Measurements from ENCODE around the gene NPHP1.
"Not testable (repeated sequence)": the region's sequence is repeated elsewhere in the genome, so short reads cannot be mapped to it uniquely, and the experiment has no call there.

NPHP1 gene

GRCh38 chr2:110204408-110205385 is at the start of gene NPHP1:
TSS of gene NPHP1 (minus strand) at chr2:110205013. CDS start at chr2:110204968, 45 bp downstream.
- Histone ChIP-seq H3K36me3 (ENCODE audit: control insufficient read depth, insufficient read depth, low read length) (no peaks in the 10 kb centered on the region), H3K4me1 (ENCODE audit: control insufficient read depth, insufficient read depth, low read length) (peaks cover 6% of the 10 kb centered on the region), H3K27me3 (ENCODE audit: control insufficient read depth, insufficient read depth, low read length) (no peaks in the 10 kb centered on the region), H3K9ac (ENCODE audit: low read length) (no peak within 1 kb of the TSS), H3K27ac (ENCODE audit: low read depth, low read length) (peak within 1 kb of the TSS; percentile 56), H3K4me3 (ENCODE audit: low read length) (peak within 1 kb of the TSS; percentile 70)

DNA sequence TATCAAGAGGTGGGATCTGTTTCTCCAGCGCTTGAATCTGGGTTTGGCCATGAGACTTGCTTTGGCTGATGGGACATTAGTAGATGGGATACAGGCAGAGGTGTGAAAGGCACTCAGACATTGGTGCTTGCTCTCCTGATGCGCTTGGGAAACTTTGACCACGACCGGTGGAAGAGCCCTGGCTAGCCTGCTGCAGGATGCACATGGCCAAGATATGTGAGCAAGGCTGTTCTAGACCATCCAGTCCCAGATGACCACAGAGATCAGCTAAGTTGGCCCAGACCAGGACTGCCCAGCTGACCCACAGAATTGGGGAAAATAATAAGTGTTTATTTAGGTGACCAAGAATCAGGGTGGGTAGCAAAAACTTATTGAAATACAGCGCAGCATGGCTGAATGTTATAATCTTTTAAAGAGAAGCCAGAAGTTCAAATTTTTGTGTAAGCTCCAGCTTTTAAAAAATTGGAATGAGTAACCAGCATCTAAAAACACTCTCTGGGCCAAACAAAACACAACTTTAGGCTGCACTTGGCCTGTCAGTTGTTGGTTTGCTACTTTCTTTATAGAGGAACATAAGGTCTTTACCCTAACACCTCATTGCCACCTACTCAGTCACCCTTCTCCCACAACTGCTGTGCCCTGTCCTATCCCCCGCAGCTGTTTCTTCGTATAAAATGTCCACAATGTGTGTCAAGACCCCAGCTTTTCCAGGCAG is 43.4 kb upstream of the NPHP1 start:
- H3K9ac ChIP-seq (ENCODE audit: low read length); H3K36me3 ChIP-seq (ENCODE audit: control insufficient read depth, insufficient read depth, low read length); H3K27ac ChIP-seq (ENCODE audit: low read depth, low read length); H3K27me3 ChIP-seq (ENCODE audit: control insufficient read depth, insufficient read depth, low read length); H3K4me1 ChIP-seq (ENCODE audit: control insufficient read depth, insufficient read depth, low read length); H3K4me3 ChIP-seq (ENCODE audit: low read length): not testable (repeated sequence)

- not testable (repeated sequence) for H3K9ac ChIP-seq (ENCODE audit: low read length); H3K27me3 ChIP-seq (ENCODE audit: control insufficient read depth, insufficient read depth, low read length); H3K27ac ChIP-seq (ENCODE audit: low read depth, low read length); H3K4me1 ChIP-seq (ENCODE audit: control insufficient read depth, insufficient read depth, low read length); H3K4me3 ChIP-seq (ENCODE audit: low read length); H3K36me3 ChIP-seq (ENCODE audit: control insufficient read depth, insufficient read depth, low read length)
Measured at GRCh38 chr2:110245488-110246435, 40.9 kb upstream of the NPHP1 start.

DNA sequence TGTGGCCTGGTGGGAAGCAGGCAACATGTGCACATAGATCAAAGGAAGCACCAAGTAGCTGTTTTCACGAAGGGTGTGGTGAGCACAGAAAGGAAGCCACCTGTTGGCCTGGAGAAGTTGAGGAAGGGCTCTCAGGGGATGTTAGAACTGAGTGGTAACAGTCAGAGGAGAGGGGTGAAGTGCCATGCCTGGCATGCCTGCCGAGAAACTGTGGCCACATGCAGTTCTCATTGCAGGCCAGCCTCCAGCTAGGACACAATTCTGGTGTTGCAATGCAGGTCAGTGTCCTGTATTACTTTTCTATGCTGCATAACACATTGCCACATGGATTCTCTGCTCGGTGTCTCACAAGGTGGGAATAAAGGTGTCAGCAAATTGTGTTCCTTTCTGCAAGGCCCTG is 38.5 kb upstream of the NPHP1 start:
- not testable (repeated sequence) for H3K27ac ChIP-seq (ENCODE audit: low read depth, low read length); H3K27me3 ChIP-seq (ENCODE audit: control insufficient read depth, insufficient read depth, low read length); H3K36me3 ChIP-seq (ENCODE audit: control insufficient read depth, insufficient read depth, low read length); H3K9ac ChIP-seq (ENCODE audit: low read length); H3K4me3 ChIP-seq (ENCODE audit: low read length); H3K4me1 ChIP-seq (ENCODE audit: control insufficient read depth, insufficient read depth, low read length)

DNA sequence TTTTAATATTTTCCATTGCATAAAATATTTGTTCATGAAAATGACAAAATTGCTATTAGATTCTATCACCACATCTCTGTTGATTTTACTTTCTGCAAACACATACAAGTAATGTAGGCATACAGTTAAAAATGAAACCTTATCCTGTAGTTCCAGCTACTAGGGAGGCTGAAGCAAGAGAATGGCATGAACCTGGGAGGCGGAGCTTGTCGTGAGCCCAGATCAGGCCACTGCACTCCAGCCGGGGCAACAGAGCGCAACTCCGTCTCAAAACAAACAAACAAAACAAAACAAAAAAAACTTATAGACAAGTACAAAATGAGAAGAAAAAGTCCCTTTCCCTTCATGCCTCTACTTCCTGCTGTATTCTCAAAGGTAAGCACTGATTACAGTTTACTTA is 29.7 kb upstream of the NPHP1 start:
- H3K36me3 ChIP-seq (ENCODE audit: control insufficient read depth, insufficient read depth, low read length); H3K27me3 ChIP-seq (ENCODE audit: control insufficient read depth, insufficient read depth, low read length); H3K4me3 ChIP-seq (ENCODE audit: low read length); H3K9ac ChIP-seq (ENCODE audit: low read length); H3K4me1 ChIP-seq (ENCODE audit: control insufficient read depth, insufficient read depth, low read length); H3K27ac ChIP-seq (ENCODE audit: low read depth, low read length): not testable (repeated sequence)

DNA sequence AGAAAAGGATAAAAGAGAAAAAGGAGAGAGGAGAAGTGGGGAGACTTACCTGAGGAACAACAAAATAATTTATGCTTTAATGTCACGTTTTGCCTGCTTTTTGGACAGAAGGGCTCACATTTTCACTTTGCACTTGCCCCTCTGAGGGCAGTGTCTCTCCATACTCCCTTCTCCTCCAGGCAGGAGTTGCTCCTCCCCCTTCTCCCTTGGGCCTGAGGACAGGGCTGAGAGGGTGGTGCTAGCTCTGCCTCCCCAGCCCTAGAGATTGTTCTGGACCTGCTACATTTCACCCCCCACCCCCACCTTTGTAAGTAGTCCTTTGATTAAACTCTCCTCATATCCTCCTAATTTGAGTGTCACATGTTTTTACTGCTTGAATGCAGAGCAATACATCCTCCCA is 25.1 kb upstream of the NPHP1 start:
- H3K27ac ChIP-seq (ENCODE audit: low read depth, low read length); H3K4me1 ChIP-seq (ENCODE audit: control insufficient read depth, insufficient read depth, low read length); H3K36me3 ChIP-seq (ENCODE audit: control insufficient read depth, insufficient read depth, low read length); H3K4me3 ChIP-seq (ENCODE audit: low read length); H3K9ac ChIP-seq (ENCODE audit: low read length); H3K27me3 ChIP-seq (ENCODE audit: control insufficient read depth, insufficient read depth, low read length): not testable (repeated sequence)

DNA sequence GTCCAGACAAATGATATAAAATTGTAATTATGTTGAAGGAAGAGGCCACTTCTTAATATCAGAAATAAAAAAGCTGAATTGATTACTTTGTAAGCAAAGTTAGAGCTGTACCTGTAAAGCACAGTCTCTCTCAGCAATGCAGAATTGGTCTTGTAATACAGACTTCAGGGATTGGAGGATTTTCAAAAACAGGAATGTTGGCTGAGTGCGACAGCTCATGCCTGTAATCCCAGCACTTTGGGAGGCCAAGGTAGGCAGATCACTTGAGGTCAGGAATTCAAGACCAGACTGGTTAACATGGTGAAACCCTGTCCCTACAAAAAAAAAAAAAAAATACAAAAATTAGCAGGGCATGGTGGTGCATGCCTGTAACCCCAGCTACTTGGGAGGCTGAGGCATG is 17.8 kb upstream of the NPHP1 start:
- not testable (repeated sequence) for H3K9ac ChIP-seq (ENCODE audit: low read length); H3K27ac ChIP-seq (ENCODE audit: low read depth, low read length); H3K4me1 ChIP-seq (ENCODE audit: control insufficient read depth, insufficient read depth, low read length); H3K4me3 ChIP-seq (ENCODE audit: low read length); H3K27me3 ChIP-seq (ENCODE audit: control insufficient read depth, insufficient read depth, low read length); H3K36me3 ChIP-seq (ENCODE audit: control insufficient read depth, insufficient read depth, low read length)

DNA sequence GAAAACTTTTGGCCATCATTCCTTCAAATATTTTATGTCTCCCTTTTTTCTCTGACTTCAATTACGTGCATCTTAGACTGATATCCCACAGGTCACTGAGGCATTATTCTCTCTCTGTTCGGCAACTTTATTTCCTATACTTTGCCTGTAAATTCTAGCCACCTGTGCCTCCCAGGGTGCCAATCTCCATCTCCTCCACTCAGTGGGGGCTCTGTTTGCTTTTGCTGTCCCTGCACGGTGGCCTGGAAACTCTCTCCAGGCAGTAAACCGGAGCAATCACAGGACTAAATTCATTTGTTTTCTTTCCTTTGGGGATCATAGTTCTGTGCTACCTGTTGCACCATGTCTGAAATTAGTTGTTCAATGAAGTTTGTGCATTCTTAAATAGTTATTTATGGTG is 17.1 kb upstream of the NPHP1 start:
- no peaks in the 10 kb centered on the region for H3K27me3 ChIP-seq (ENCODE audit: control insufficient read depth, insufficient read depth, low read length)

GRCh38 chr2:110220190-110220564 is 15.4 kb upstream of the NPHP1 start:
- H3K9ac ChIP-seq (ENCODE audit: low read length), result no peak overlapping the region
- H3K4me1 ChIP-seq (ENCODE audit: control insufficient read depth, insufficient read depth, low read length), result no peaks in the 10 kb centered on the region
- H3K27me3 ChIP-seq (ENCODE audit: control insufficient read depth, insufficient read depth, low read length), result no peaks in the 10 kb centered on the region
- H3K27ac ChIP-seq (ENCODE audit: low read depth, low read length), result no peak overlapping the region
- no peaks in the 10 kb centered on the region for H3K36me3 ChIP-seq (ENCODE audit: control insufficient read depth, insufficient read depth, low read length)
- H3K4me3 ChIP-seq (ENCODE audit: low read length), result no peak overlapping the region

More for the DNA sequence above, 17.1 kb upstream of the NPHP1 start:
- Histone ChIP-seq H3K4me3 (ENCODE audit: low read length) (no peak overlapping the region), H3K36me3 (ENCODE audit: control insufficient read depth, insufficient read depth, low read length) (no peaks in the 10 kb centered on the region), H3K9ac (ENCODE audit: low read length) (no peak overlapping the region), H3K27ac (ENCODE audit: low read depth, low read length) (no peak overlapping the region), H3K4me1 (ENCODE audit: control insufficient read depth, insufficient read depth, low read length) (no peaks in the 10 kb centered on the region)

DNA sequence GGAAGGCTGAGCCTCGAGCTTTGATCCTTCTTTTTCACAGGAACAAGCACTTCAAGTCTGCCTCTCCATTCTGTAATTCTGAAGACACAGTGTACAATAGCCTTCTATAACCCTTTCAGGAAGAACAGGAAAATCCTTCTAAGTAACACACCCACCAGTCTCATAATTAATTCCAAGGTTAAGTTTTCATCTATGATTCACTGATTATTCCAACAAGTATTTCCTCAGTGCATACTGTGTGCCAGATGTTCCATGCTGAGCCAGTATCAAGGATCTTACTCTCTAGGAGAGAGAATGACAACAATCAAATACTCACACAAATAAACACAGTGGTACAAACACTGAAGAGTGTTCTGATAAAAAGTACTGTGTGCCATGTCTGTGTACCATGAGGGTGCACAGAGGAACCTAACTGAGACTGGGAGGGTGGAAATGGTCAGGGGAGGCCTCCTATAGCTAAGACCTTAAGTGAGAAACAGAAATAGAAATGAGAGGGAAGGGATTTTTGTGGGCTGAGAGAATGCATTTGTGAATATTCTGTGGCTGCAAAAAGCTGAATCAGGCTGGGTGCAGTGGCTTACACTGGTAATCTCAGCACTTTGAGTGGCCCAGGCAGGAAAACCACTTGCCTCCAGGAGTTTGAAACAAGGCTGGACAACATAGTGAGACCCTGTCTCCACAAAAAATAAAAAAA is 14.8 kb upstream of the NPHP1 start:
- Histone ChIP-seq H3K4me1 (ENCODE audit: control insufficient read depth, insufficient read depth, low read length) (no peaks in the 10 kb centered on the region), H3K4me3 (ENCODE audit: low read length) (no peak overlapping the region), H3K27me3 (ENCODE audit: control insufficient read depth, insufficient read depth, low read length) (no peaks in the 10 kb centered on the region), H3K27ac (ENCODE audit: low read depth, low read length) (no peak overlapping the region), H3K36me3 (ENCODE audit: control insufficient read depth, insufficient read depth, low read length) (no peaks in the 10 kb centered on the region), H3K9ac (ENCODE audit: low read length) (no peak overlapping the region)

GRCh38 chr2:110218889-110219288 is 14.1 kb upstream of the NPHP1 start:
- H3K4me3 ChIP-seq (ENCODE audit: low read length); H3K9ac ChIP-seq (ENCODE audit: low read length); H3K27me3 ChIP-seq (ENCODE audit: control insufficient read depth, insufficient read depth, low read length); H3K4me1 ChIP-seq (ENCODE audit: control insufficient read depth, insufficient read depth, low read length); H3K36me3 ChIP-seq (ENCODE audit: control insufficient read depth, insufficient read depth, low read length); H3K27ac ChIP-seq (ENCODE audit: low read depth, low read length): not testable (repeated sequence)

GRCh38 chr2:110216803-110217202 is 12.0 kb upstream of the NPHP1 start:
- H3K27me3 ChIP-seq (ENCODE audit: control insufficient read depth, insufficient read depth, low read length), result no peaks in the 10 kb centered on the region
- H3K4me3 ChIP-seq (ENCODE audit: low read length), result no peak overlapping the region
- H3K36me3 ChIP-seq (ENCODE audit: control insufficient read depth, insufficient read depth, low read length), result no peaks in the 10 kb centered on the region
- no peak overlapping the region for H3K27ac ChIP-seq (ENCODE audit: low read depth, low read length)
- no peaks in the 10 kb centered on the region for H3K4me1 ChIP-seq (ENCODE audit: control insufficient read depth, insufficient read depth, low read length)
- H3K9ac ChIP-seq (ENCODE audit: low read length), result no peak overlapping the region
